AG09319 (cell line): ENCODE measurements around the gene ARPP21.
"Not testable (repeated sequence)": the region's sequence is repeated elsewhere in the genome, so short reads cannot be mapped to it uniquely, and the experiment has no call there.

Experiments used
- DNase-seq: peaks from one replicate; pipeline ENCODE4 v3.0.0-alpha.2; 2010; ENCODE audit warnings: low read depth; ENCODE audit errors: extremely low read depth
- TF ChIP-seq, protein P1 (sequence below): IDR thresholded peaks from 2 replicates; pipeline ENCODE4 v1.5.1; 2011; ENCODE audit warnings: low read depth, mild to moderate bottlenecking, inconsistent platforms, low read length, moderate library complexity

ARPP21 gene

DNA sequence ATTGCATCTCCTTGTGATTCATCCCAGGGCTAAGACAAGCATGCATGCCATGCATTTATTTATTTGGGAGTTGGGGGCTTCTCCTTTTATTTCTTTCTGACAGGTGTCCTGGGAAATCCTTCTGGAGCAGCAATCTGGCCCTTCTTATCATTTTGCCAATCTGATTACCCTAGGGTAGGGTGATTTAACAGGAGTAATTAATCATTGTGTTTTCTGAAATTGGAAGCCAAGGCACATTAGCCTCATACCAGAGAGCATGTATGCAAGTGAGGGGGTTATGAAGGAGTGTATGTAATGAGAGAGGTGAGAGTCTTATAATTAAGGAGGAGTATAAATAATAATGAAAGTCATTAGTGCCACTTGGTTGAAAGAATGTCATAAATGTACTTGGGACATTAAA, 37.4 kb upstream of the ARPP21 start:
- DNase-seq, result no peak
- TF ChIP-seq, protein P1, sequence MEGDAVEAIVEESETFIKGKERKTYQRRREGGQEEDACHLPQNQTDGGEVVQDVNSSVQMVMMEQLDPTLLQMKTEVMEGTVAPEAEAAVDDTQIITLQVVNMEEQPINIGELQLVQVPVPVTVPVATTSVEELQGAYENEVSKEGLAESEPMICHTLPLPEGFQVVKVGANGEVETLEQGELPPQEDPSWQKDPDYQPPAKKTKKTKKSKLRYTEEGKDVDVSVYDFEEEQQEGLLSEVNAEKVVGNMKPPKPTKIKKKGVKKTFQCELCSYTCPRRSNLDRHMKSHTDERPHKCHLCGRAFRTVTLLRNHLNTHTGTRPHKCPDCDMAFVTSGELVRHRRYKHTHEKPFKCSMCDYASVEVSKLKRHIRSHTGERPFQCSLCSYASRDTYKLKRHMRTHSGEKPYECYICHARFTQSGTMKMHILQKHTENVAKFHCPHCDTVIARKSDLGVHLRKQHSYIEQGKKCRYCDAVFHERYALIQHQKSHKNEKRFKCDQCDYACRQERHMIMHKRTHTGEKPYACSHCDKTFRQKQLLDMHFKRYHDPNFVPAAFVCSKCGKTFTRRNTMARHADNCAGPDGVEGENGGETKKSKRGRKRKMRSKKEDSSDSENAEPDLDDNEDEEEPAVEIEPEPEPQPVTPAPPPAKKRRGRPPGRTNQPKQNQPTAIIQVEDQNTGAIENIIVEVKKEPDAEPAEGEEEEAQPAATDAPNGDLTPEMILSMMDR, result no peak

DNA sequence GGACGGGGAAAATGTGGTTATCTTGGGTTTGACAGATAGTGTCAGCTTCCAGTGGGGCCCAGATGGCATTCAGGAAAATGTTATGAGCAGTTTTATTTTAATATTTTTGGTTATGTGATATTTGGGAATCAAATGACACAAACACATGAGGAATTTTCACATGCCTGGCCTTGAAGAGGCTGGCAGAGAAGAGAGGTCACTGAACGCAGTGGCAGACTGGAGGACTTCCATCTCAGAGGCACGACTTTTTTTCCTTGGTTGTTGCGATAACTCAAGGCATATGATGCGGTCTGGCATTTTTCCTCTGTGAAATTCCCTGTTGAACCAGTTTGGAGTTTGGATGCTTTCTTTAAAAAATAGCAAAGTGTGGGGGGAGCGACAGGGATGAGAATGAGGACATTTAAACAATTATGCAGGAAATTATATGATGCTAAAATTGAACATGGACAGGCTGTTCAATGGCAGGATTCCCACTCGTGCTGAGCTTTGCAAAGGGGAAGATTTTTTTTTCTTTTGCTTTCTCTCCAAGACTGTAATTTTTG, 36.9 kb upstream of the ARPP21 start:
- TF ChIP-seq, protein P1, result no peak
- no peak for DNase-seq

DNA sequence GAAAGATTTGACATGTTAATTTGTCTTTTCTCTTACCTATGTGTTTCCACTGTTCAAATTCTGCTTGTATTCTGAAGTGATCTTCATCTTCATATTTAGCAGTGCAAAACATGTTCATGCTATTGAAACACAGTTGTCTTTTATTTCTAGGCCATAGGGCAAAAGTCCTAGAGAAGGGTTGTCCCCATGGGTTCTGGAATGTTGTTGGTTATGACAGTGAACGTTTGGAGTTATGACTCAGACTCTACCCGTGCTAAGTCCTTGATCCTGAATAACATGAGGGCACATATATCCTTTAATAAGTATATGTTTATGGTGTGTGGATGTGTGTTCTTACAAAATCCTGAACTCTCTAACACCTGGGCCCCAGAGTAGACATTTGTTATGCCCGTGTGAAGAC, 23.0 kb upstream of the ARPP21 start:
- DNase-seq, result no peak
- TF ChIP-seq, protein P1, result no peak

DNA sequence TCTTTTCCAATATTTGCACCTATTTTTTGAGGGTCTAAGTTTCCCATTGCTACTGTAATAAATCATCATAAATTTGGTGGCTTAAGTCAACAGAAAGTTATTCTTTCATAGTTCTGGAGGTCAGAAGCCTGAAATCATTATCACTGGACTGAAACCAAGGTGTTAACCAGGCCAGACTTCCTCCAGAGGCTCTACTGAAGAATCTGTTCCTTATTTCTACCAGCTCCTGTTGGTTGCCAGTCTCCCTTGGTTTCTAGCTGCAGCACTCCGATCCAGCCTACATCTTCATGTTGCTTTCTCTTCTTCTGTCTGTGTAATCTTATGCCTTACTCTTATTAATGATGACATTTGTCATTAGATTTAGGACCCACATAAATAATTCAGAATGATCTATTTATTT, 22.0 kb upstream of the ARPP21 start:
- DNase-seq, result no peak
- TF ChIP-seq, protein P1, result no peak

DNA sequence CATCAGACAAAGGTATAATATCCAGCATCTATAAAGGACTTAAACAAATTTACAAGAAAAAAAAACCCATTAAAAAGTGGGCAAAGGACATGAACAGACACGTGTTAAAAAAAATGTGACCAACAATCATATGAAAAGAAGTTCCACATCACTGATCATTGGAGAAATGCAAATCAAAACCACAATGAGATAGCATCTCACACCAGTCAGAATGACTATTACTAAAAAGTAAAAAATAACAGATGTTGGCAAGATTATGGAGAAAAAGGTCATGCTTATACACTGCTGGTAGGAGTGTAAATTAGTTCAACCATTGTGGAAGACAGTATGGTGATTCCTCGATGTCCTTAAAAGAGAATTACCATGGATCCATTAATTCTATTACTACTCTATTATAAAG, 19.1 kb upstream of the ARPP21 start:
- not testable (repeated sequence) for DNase-seq

DNA sequence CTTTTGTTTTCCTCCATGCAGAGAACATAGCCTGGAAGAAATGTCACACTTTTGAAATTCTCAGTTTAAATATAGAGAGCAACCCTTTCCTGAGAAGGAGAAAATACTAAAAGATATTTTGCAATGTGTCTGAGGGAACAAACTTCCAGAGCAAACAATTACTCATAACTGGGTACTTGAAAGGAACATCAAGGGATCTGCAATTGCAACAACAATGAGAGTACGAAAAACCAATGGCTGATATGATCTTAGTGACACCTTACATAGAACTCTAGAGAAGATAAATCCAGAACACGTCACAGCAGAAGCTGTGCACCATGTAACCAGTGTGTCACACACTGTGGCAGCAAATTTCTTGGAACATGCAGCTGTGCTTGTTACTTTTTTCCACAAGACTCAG, 14.6 kb upstream of the ARPP21 start:
- TF ChIP-seq, protein P1, result no peak
- DNase-seq, result no peak

DNA sequence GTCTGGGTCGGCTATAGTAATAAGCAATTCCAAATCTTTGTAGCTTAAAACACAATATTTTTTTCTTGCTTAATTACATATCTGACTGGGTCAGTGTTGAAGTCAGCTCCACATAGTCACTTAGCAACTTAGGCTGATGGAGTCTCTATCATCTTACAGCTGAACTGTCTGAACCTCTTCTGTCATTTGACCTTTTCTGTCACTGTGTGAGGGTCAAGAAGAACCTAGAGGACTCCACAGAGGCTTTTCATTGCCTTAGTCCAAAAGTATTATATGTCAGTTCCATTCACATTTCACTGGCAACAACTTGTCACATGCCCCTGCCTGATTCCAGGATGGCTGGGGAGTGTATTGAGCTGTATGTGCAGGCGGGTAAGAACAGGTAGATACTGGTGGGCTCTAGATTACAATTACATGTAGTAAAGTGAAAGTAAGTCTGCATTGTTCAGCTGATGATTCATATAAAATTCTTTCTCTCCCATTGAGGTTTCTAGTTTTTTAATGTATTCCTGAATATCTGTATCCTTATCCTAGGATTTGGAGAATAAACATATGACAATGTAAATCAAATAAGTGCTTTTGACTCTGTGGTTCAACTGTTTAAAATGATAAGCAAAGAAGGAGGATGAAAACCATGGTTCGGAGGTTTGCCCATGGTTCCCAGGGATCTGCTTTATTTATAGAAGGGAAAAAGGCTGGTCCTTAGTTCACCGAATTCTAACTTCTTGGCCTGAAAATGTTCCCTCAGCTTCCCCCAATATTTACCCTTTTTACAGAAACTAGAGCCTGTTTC, 5.8 kb upstream of the ARPP21 start:
- TF ChIP-seq, protein P1, result no peak

DNA sequence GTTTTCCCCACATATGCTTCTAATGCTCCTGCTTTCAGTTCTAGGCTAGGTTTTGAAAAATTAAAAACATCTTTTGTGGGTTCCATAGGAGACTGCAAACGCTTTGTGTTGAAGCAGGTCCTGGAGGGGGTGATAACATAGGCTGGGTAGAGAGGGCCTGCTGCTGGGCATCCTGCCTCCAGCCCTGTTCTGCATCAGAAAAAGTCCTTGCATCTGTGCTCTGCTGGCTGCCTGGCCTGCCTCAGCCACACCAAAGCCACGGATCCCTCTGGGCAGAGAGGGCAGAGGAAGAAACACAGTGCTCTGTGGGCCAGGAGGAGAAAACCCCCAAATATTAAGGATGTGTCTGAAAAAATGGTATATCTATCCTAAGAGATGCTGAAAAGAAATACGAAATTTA, 3.9 kb upstream of the ARPP21 start:
- DNase-seq, result no peak

More for the DNA sequence above, 5.8 kb upstream of the ARPP21 start:
- DNase-seq, result no peak

More for the DNA sequence above, 3.9 kb upstream of the ARPP21 start:
- TF ChIP-seq, protein P1, result no peak
